HCT116 (cell line): ENCODE results near the gene MCTP2. TPM values are rescaled to one million over a fixed set of nuclear protein-coding genes. Genes with fewer than 3 reads are reported as not detected.

ENCODE experiments used
- ATAC-seq: fragments of 200-7000 bp; cut with Tn5 transposase; 2 replicates; pipeline ENCODE4 v1.9.1; 2020; ENCODE audit warnings: mild to moderate bottlenecking, moderate library complexity
- BruUV-seq: library from RNA; stranded (reverse); fragments of 400-500 nt; replicated peaks from 2 replicates; lab custom pipeline; 2021; lab: Mats Ljungman, UMichigan
- CTCF ChIA-PET: fragments of 300-600 bp; sonication (Branson Sonifier 250); formaldehyde crosslinking; loops from one replicate; lab custom pipeline; 2021; ENCODE audit warnings: antibody characterized with exemption; lab: Charles Lee
- POLR2A ChIA-PET: fragments of 300-600, 350-600 bp; sonication (Branson Sonifier 250); formaldehyde crosslinking; loops from one replicate; lab custom pipeline; 2021; ENCODE audit warnings: antibody characterized with exemption; lab: Charles Lee
- RAD21 ChIA-PET, 2 experiments: fragments of 300-600 bp; sonication (Branson Sonifier 250); formaldehyde crosslinking; loops; one replicate each; lab custom pipeline; 2023; ENCODE audit warnings: low total read pairs in 2 of 2; ENCODE audit not compliant: uncharacterized antibody in 2 of 2, unreplicated experiment in 2 of 2, low non-redundant PET in 1 of 2; lab: Charles Lee
- DNase-seq: peaks from one replicate; pipeline ENCODE4 v3.0.0-alpha.2; 2010; ENCODE audit warnings: low read depth, low spot score
- H2AFZ ChIP-seq: fragments of 200-600 bp; shearing (Covaris generic), sonication (generic); 2 replicates; pipeline ENCODE4 v1.6.1; 2017; ENCODE audit warnings: low read depth, mixed run types, mixed read lengths, antibody characterized with exemption, low read length; ENCODE audit not compliant: poor library complexity, severe bottlenecking
- H3K27ac ChIP-seq: 2 replicates; pipeline ENCODE4 v1.5.1; 2012; ENCODE audit warnings: low read depth, low read length
- H3K27me3 ChIP-seq: fragments of 200-600 bp; sonication (generic); 2 replicates; pipeline ENCODE4 v1.6.1; 2016; ENCODE audit warnings: mixed run types, low read length, mixed read lengths; ENCODE audit not compliant: insufficient read depth
- H3K36me3 ChIP-seq, 2 experiments: fragments of 200-500 bp in 1 of 2; fragments of 200-600 bp in 1 of 2; sonication (Bioruptor generic) in 1 of 2; sonication (generic) in 1 of 2; 2 replicates each; pipeline versions ENCODE4 v1.5.1 to v1.6.1; 2014 to 2016; ENCODE audit warnings: low read length in 2 of 2, inconsistent platforms in 1 of 2, mixed read lengths in 1 of 2, mixed run types in 1 of 2; ENCODE audit not compliant: insufficient read depth in 2 of 2, control insufficient read depth in 1 of 2
- H3K4me1 ChIP-seq, 2 experiments: fragments of 200-600 bp in 1 of 2; sonication (generic) in 1 of 2; 2 replicates each; pipeline versions ENCODE4 v1.5.1 to v1.6.1; 2012 to 2017; ENCODE audit warnings: low read length in 2 of 2, inconsistent platforms in 1 of 2, mild to moderate bottlenecking in 1 of 2, mixed read lengths in 1 of 2, mixed run types in 1 of 2, moderate library complexity in 1 of 2; ENCODE audit not compliant: insufficient read depth in 2 of 2, control insufficient read depth in 1 of 2
- H3K4me2 ChIP-seq: fragments of 200-600 bp; sonication (generic); 2 replicates; pipeline ENCODE4 v1.6.1; 2017; ENCODE audit warnings: mixed run types, low read length, mixed read lengths
- H3K4me3 ChIP-seq, 2 experiments: fragments of 200-600 bp in 1 of 2; sonication (generic) in 1 of 2; replicated peaks in 1 of 2; 2 replicates each; pipeline ENCODE4 v1.5.1; 2011 to 2016; ENCODE audit warnings: low read length in 2 of 2, control low read depth in 1 of 2, low read depth in 1 of 2, mild to moderate bottlenecking in 1 of 2, mixed read lengths in 1 of 2, mixed run types in 1 of 2
- H3K79me2 ChIP-seq: fragments of 200-600 bp; sonication (generic); 2 replicates; pipeline ENCODE4 v1.6.1; 2017; ENCODE audit warnings: mild to moderate bottlenecking, mixed run types, low read length, moderate library complexity, mixed read lengths; ENCODE audit not compliant: insufficient read depth
- H3K9ac ChIP-seq: fragments of 200-600 bp; sonication (generic); 2 replicates; pipeline ENCODE4 v1.6.1; 2016; ENCODE audit warnings: low read length, mixed read lengths
- H3K9me2 ChIP-seq: fragments of 200-600 bp; sonication (generic), shearing (Covaris generic); 2 replicates; pipeline ENCODE4 v1.6.1; 2017; ENCODE audit warnings: mixed run types, mild to moderate bottlenecking, moderate library complexity; ENCODE audit not compliant: insufficient read depth
- H3K9me3 ChIP-seq, 2 experiments: fragments of 200-500 bp in 1 of 2; fragments of 200-600 bp in 1 of 2; sonication (Bioruptor generic) in 1 of 2; sonication (generic) in 1 of 2; 2 replicates each; pipeline ENCODE4 v1.6.1; 2014 to 2017; ENCODE audit warnings: low read length in 2 of 2, mixed read lengths in 2 of 2, inconsistent platforms in 1 of 2, low read depth in 1 of 2, mild to moderate bottlenecking in 1 of 2, mixed run types in 1 of 2, moderate library complexity in 1 of 2; ENCODE audit not compliant: control insufficient read depth in 1 of 2, insufficient read depth in 1 of 2
- H4K20me1 ChIP-seq: fragments of 200-600 bp; sonication (generic), shearing (Covaris generic); 2 replicates; pipeline ENCODE4 v1.6.1; 2017; ENCODE audit warnings: mixed run types, mild to moderate bottlenecking, moderate library complexity; ENCODE audit not compliant: insufficient read depth
- ATF3 ChIP-seq: IDR thresholded peaks from 2 replicates; pipeline ENCODE4 v1.6.1; 2012
- CBX3 ChIP-seq: IDR thresholded peaks from 2 replicates; pipeline ENCODE4 v1.6.1; 2012; ENCODE audit warnings: low read depth
- CEBPB ChIP-seq: IDR thresholded peaks from 2 replicates; pipeline ENCODE4 v1.6.1; 2012; ENCODE audit warnings: low read depth
- ELF1 ChIP-seq: IDR thresholded peaks from 2 replicates; pipeline ENCODE4 v1.6.1; 2012; ENCODE audit warnings: low read depth, borderline replicate concordance
- EZH2 ChIP-seq: fragments of 200-600 bp; sonication (generic); IDR thresholded peaks from 2 replicates; pipeline ENCODE4 v1.6.1; 2017; ENCODE audit warnings: antibody characterized with exemption, mixed run types
- EZH2phosphoT487 ChIP-seq: fragments of 200-600 bp; IDR thresholded peaks from 2 replicates; pipeline ENCODE4 v1.6.1; 2018; ENCODE audit warnings: antibody characterized with exemption, borderline replicate concordance
- REST ChIP-seq: IDR thresholded peaks from 2 replicates; pipeline ENCODE4 v1.6.1; 2012; ENCODE audit warnings: low read depth
- SIN3A ChIP-seq: IDR thresholded peaks from 2 replicates; pipeline ENCODE4 v1.6.1; 2012; ENCODE audit warnings: low read depth
- SP1 ChIP-seq: IDR thresholded peaks from 2 replicates; pipeline ENCODE4 v1.6.1; 2012; ENCODE audit warnings: low read depth
- TCF7L2 ChIP-seq: IDR thresholded peaks from 2 replicates; pipeline ENCODE4 v1.7.0; 2011; ENCODE audit warnings: borderline replicate concordance, inconsistent platforms; ENCODE audit not compliant: insufficient read depth, insufficient read length; ENCODE audit errors: extremely low read depth
- ZBTB33 ChIP-seq: IDR thresholded peaks from 2 replicates; pipeline ENCODE4 v1.6.1; 2011; ENCODE audit warnings: mild to moderate bottlenecking, low read length, moderate library complexity; ENCODE audit not compliant: insufficient replicate concordance; ENCODE audit errors: extremely low read depth
- ZFX ChIP-seq: fragments of 450-650 bp; IDR thresholded peaks from 2 replicates; pipeline ENCODE4 v1.6.1; 2017
- intact Hi-C: fragments of 100-400 bp; cut with micrococcal nuclease; formaldehyde crosslinking; loops from 2 replicates; pipeline ENCODE4 v1.10.0; 2022
- total RNA-seq: library from RNA; stranded (reverse); gene quantifications from one replicate; pipeline ENCODE4 v1.2.1, GENCODE V29; 2021; ENCODE audit not compliant: unreplicated experiment

MCTP2 gene
- total RNA-seq, 1 experiment from 2014 or later: 12.9 TPM

GRCh38 chr15:94470492-94470891 is 239.1 kb downstream of the MCTP2 start:
- intact Hi-C loops: no loop called here
- no peaks in the 10 kb centered on the region for H3K79me2 ChIP-seq
- H3K27ac ChIP-seq: no peak overlapping the region
- H3K9me3 ChIP-seq: no peaks in the 10 kb centered on the region
- no peaks in the 10 kb centered on the region for H3K27me3 ChIP-seq
- no peak overlapping the region for H3K9ac ChIP-seq
- ATAC-seq (no peak), DNase-seq (no peak)
- H2AFZ ChIP-seq: no peak overlapping the region
- ChIA-PET POLR2A (no interaction called here), CTCF (no interaction called here), RAD21 (no interaction called here)
- no peak overlapping the region for H3K4me2 ChIP-seq
- no peaks in the 10 kb centered on the region for H3K36me3 ChIP-seq
- H3K9me2 ChIP-seq: no peaks in the 10 kb centered on the region
- H3K4me3 ChIP-seq: no peak overlapping the region
- H3K4me1 ChIP-seq: no peaks in the 10 kb centered on the region
- no peaks in the 10 kb centered on the region for H4K20me1 ChIP-seq
- no peak for TF ChIP-seq ZBTB33
- no peak for TF ChIP-seq ATF3
- no peak for TF ChIP-seq EZH2
- no TSS peak for BruUV-seq

- no TSS peak for BruUV-seq
- CTCF ChIA-PET: no interaction called here
- TF ChIP-seq CEBPB (no peak), TCF7L2 (no peak), SP1 (no peak), ZFX (no peak), ZBTB33 (no peak), ELF1 (no peak), SIN3A (no peak), REST (no peak), CBX3 (no peak), EZH2phosphoT487 (no peak)
These were observed 245.3 kb downstream of the MCTP2 start for GRCh38 chr15:94476686-94477085.

More at GRCh38 chr15:94476686-94477085, 245.3 kb downstream of the MCTP2 start:
- intact Hi-C loops: no loop called here
- Histone ChIP-seq H2AFZ (no peak overlapping the region), H3K9me3 (no peaks in the 10 kb centered on the region), H3K9me2 (no peaks in the 10 kb centered on the region), H3K4me3 (no peak overlapping the region), H3K27me3 (no peaks in the 10 kb centered on the region), H3K9ac (no peak overlapping the region), H3K4me2 (no peak overlapping the region), H3K27ac (no peak overlapping the region), H3K79me2 (no peaks in the 10 kb centered on the region), H4K20me1 (no peaks in the 10 kb centered on the region), H3K4me1 (no peaks in the 10 kb centered on the region), H3K36me3 (no peaks in the 10 kb centered on the region)
- POLR2A ChIA-PET: no interaction called here
- DNase-seq (no peak), ATAC-seq (no peak)
- RAD21 ChIA-PET: no interaction called here
